HG03378 (cell line): ENCODE data around the gene TBC1D22A.
"Not testable (repeated sequence)": the region's sequence is repeated elsewhere in the genome, so short reads cannot be mapped to it uniquely, and the experiment has no call there.

Experiments used
- ATAC-seq: cut with Tn5 transposase; IDR thresholded peaks from one replicate; pipeline ENCODE4 v1.9.1; 2021; ENCODE audit warnings: mild to moderate bottlenecking, moderate library complexity; ENCODE audit not compliant: unreplicated experiment

Gene TBC1D22A

GRCh38 chr22:47168900-47169800, 406.7 kb downstream of the TBC1D22A start:
- ATAC-seq: no peak

GRCh38 chr22:47169801-47170140, 407.3 kb downstream of the TBC1D22A start:
- ATAC-seq: no peak

GRCh38 chr22:47170511-47171440, 408.3 kb downstream of the TBC1D22A start:
- ATAC-seq: not testable (repeated sequence)

- ATAC-seq: no peak
Measured at GRCh38 chr22:47171441-47172221, 409.2 kb downstream of the TBC1D22A start.

- ATAC-seq: no peak
Measured at GRCh38 chr22:47172771-47173534, 410.5 kb downstream of the TBC1D22A start.

- no peak for ATAC-seq
Measured at GRCh38 chr22:47173535-47174021, 411.1 kb downstream of the TBC1D22A start.

- no peak for ATAC-seq
Measured at GRCh38 chr22:47174096-47174495, 411.6 kb downstream of the TBC1D22A start.

- ATAC-seq: no peak
Measured at GRCh38 chr22:47174671-47175112, 412.2 kb downstream of the TBC1D22A start.

GRCh38 chr22:47175151-47176025, 412.9 kb downstream of the TBC1D22A start:
- ATAC-seq: no peak

- ATAC-seq: no peak
Measured at GRCh38 chr22:47176026-47176389, 413.6 kb downstream of the TBC1D22A start.

GRCh38 chr22:47176573-47177333, 414.3 kb downstream of the TBC1D22A start:
- ATAC-seq: no peak

- no peak for ATAC-seq
Measured at GRCh38 chr22:47177334-47177815, 414.9 kb downstream of the TBC1D22A start.

- ATAC-seq: no peak
Measured at GRCh38 chr22:47178339-47178738, 415.9 kb downstream of the TBC1D22A start.

- no peak for ATAC-seq
Measured at GRCh38 chr22:47180796-47181195, 418.3 kb downstream of the TBC1D22A start.

GRCh38 chr22:47187176-47187957, 424.9 kb downstream of the TBC1D22A start:
- no peak for ATAC-seq

GRCh38 chr22:47188261-47189055, 426.0 kb downstream of the TBC1D22A start:
- no peak for ATAC-seq
